Heart left ventricle (tissue), 16 donors: ENCODE measurements around the gene ZCCHC7. TPM values are rescaled to one million over a fixed set of nuclear protein-coding genes. Genes with fewer than 3 reads are reported as not detected.

Experiments
- ATAC-seq, 4 donors: fragments of 200-7000 bp; cut with Tn5 transposase; one replicate each; pipeline ENCODE4 v1.9.1; 2020 to 2022; ENCODE audit warnings: moderate library complexity in 4 of 4, mild to moderate bottlenecking in 3 of 4, moderate number of reproducible peaks in 1 of 4
- DNase-seq, 5 donors: peaks; one replicate each; pipeline ENCODE4 v3.0.0-alpha.2; 2020
- H3K27ac ChIP-seq, 12 donors: fragments of 200-600 bp; sonication (generic) in 4 of 12; one replicate each; pipeline versions ENCODE4 v1.5.0 to v1.8.0; 2016 to 2022; ENCODE audit warnings: mild to moderate bottlenecking in 2 of 12
- H3K27me3 ChIP-seq, 9 donors: fragments of 200-600 bp; sonication (generic) in 2 of 9; one replicate each; pipeline versions ENCODE4 v1.5.1 to v1.8.0; 2016 to 2022; ENCODE audit warnings: mild to moderate bottlenecking in 3 of 9
- H3K36me3 ChIP-seq, 9 donors: fragments of 200-600 bp; sonication (generic) in 2 of 9; one replicate each; pipeline versions ENCODE4 v1.5.0 to v1.8.0; 2018 to 2022; ENCODE audit warnings: mild to moderate bottlenecking in 2 of 9
- H3K4me1 ChIP-seq, 12 donors: fragments of 200-600 bp; sonication (generic) in 4 of 12; one replicate each; pipeline versions ENCODE4 v1.5.0 to v1.8.0; 2016 to 2022; ENCODE audit warnings: mild to moderate bottlenecking in 3 of 12
- H3K4me3 ChIP-seq, 12 donors: fragments of 200-600 bp; sonication (generic) in 4 of 12; one replicate each; pipeline versions ENCODE4 v1.5.0 to v1.8.0; 2017 to 2022; ENCODE audit warnings: mild to moderate bottlenecking in 9 of 12, moderate library complexity in 4 of 12
- H3K9me3 ChIP-seq, 12 donors: fragments of 200-600 bp; sonication (generic) in 4 of 12; one replicate each; pipeline versions ENCODE4 v1.5.0 to v1.8.0; 2016 to 2022; ENCODE audit warnings: mild to moderate bottlenecking in 1 of 12
- POLR2A ChIP-seq, 2 donors: fragments of 450-650 bp; IDR thresholded peaks; one replicate each; pipeline ENCODE4 v1.6.1; 2017; ENCODE audit warnings: antibody characterized with exemption in 2 of 2, mild to moderate bottlenecking in 2 of 2, moderate library complexity in 2 of 2
- WGBS, 4 donors: extraction: QIAGEN DNeasy Blood & Tissue Kit in 2 of 4; methylation state at CpG; one replicate each; pipeline versions ENCODE4 v1.1.5 to v1.1.7; 2013 to 2018; 5-methylcytosine and 5-hydroxymethylcytosine counted together
- intact Hi-C, 10 donors: fragments of 100-400 bp; cut with DNase I; formaldehyde crosslinking; loops; one replicate each; pipeline versions ENCODE4 v1.11.1 to v1.14.2; 2022
- polyA plus RNA-seq, 2 donors: library from polyadenylated mRNA; stranded (reverse); fragments of 200-250 nt; gene quantifications; one replicate each; pipeline ENCODE4 v1.2.3, GENCODE V29; 2013
- total RNA-seq, 9 donors: library from RNA; depleted of rRNA in 2 of 9; stranded (reverse); fragments of >200 nt in 2 of 9; fragmentation: NEBNext Ultra II Directional in 3 of 9; extraction: Animal tissue kit (Norgen Biotek cat#: 25700) in 3 of 9; gene quantifications; one replicate each; pipeline versions ENCODE4 v1.1.0 to v1.2.4, GENCODE V29; 2016 to 2023
- TF ChIP-seq, protein P1 (sequence below), 12 donors: fragments of 200-600 bp; sonication (generic) in 4 of 12; IDR thresholded peaks; one replicate each; pipeline versions ENCODE4 v1.5.0 to v1.8.0; 2018 to 2022; ENCODE audit warnings: antibody characterized with exemption in 12 of 12, mild to moderate bottlenecking in 5 of 12
- donor health status: ischemic (EF 13 %, LVEDD 7.1; RV severe dilation, severe dysfunction).
- donor health status: healthy with polysubstance abuse.
- donor health status: DM: no; HTN: yes; CAD: no.
- donor health status: DM: no; HTN: no; CAD: no.
- donor health status: ischemic (EF 25% LVEDD 6.9; RV normal size, moderate dysfunction).
- donor health status: ischemic (EF 25% LVEDD 5.7; RV mildly dilated, moderate dysfunction).
- donor health status: healthy.
- donor health status: DM: yes; HTN: yes; CAD: no.
- donor health status: ischemic (EF 35%, LVEDD 5.7; RV mildly dilated, moderate dysfunction).
- donor health status: nonischemic (EF 11% LVEDD 7.7; RV severe dilation, severe dysfunction).
- donor health status: DM: yes; HTN: yes; CAD: no.
- donor health status: PGD.
- donor health status: ischemic (EF 29% LVEDD 5.4; RV normal size, mild dysfunction).
- donor health status: nonischemic (EF 23%, LVEDD 6.1; RV moderate dilation, normal function).

The ZCCHC7 gene
- total and polyA plus RNA-seq, 11 donors: 3.5 to 14.8 (median 8.4) TPM

- WGBS, 4 donors: 95 to 97% (median 96%) methylated on average over 1 of the region's 1 CpG
- intact Hi-C loops: no loop called here
- Histone ChIP-seq H3K27me3 (peaks cover 0 to 4% (median 0%) of the 10 kb centered on the region in 9 donors), H3K9me3 (no peaks in the 10 kb centered on the region), H3K4me3 (no peak overlapping the region), H3K4me1 (peaks cover 0 to 6% (median 0%) of the 10 kb centered on the region in 12 donors), H3K27ac (no peak overlapping the region), H3K36me3 (no peaks in the 10 kb centered on the region)
- ATAC-seq: no peak
- no peak for TF ChIP-seq POLR2A (IDR thresholded peaks at IDR 0.05)
- TF ChIP-seq, protein P1, sequence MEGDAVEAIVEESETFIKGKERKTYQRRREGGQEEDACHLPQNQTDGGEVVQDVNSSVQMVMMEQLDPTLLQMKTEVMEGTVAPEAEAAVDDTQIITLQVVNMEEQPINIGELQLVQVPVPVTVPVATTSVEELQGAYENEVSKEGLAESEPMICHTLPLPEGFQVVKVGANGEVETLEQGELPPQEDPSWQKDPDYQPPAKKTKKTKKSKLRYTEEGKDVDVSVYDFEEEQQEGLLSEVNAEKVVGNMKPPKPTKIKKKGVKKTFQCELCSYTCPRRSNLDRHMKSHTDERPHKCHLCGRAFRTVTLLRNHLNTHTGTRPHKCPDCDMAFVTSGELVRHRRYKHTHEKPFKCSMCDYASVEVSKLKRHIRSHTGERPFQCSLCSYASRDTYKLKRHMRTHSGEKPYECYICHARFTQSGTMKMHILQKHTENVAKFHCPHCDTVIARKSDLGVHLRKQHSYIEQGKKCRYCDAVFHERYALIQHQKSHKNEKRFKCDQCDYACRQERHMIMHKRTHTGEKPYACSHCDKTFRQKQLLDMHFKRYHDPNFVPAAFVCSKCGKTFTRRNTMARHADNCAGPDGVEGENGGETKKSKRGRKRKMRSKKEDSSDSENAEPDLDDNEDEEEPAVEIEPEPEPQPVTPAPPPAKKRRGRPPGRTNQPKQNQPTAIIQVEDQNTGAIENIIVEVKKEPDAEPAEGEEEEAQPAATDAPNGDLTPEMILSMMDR (IDR thresholded peaks at IDR 0.05): no peak
- DNase-seq: no peak
These were observed 253.2 kb downstream of the ZCCHC7 start for GRCh38 chr9:37373621-37374020.

GRCh38 chr9:37374892-37375291 is 254.5 kb downstream of the ZCCHC7 start:
- Histone ChIP-seq H3K4me3 (no peak overlapping the region), H3K9me3 (no peaks in the 10 kb centered on the region), H3K27ac (no peak overlapping the region), H3K36me3 (no peaks in the 10 kb centered on the region), H3K27me3 (peaks cover 0 to 4% (median 0%) of the 10 kb centered on the region in 9 donors), H3K4me1 (peaks cover 0 to 6% (median 0%) of the 10 kb centered on the region in 12 donors)
- WGBS, 4 donors: 79 to 93% (median 85%) methylated on average over 4 to 6 of the region's 6 CpGs
- no peak for ATAC-seq
- DNase-seq: no peak
- TF ChIP-seq, protein P1 (IDR thresholded peaks at IDR 0.05): no peak
- no peak for TF ChIP-seq POLR2A (IDR thresholded peaks at IDR 0.05)
- intact Hi-C loops: no loop called here

GRCh38 chr9:37377688-37378612 is 257.6 kb downstream of the ZCCHC7 start:
- Histone ChIP-seq H3K36me3 (no peaks in the 10 kb centered on the region), H3K4me1 (no peaks in the 10 kb centered on the region), H3K27ac (no peak overlapping the region), H3K4me3 (no peak overlapping the region), H3K27me3 (peaks cover 0 to 4% (median 0%) of the 10 kb centered on the region in 9 donors), H3K9me3 (no peaks in the 10 kb centered on the region)
- TF ChIP-seq, protein P1 (IDR thresholded peaks at IDR 0.05): no peak
- TF ChIP-seq POLR2A (IDR thresholded peaks at IDR 0.05): no peak
- no peak for ATAC-seq
- no peak for DNase-seq
- 75 to 82% (median 80%) methylated on average over 13 of the region's 13 CpGs for WGBS, 4 donors
- intact Hi-C loops: no loop called here

DNA sequence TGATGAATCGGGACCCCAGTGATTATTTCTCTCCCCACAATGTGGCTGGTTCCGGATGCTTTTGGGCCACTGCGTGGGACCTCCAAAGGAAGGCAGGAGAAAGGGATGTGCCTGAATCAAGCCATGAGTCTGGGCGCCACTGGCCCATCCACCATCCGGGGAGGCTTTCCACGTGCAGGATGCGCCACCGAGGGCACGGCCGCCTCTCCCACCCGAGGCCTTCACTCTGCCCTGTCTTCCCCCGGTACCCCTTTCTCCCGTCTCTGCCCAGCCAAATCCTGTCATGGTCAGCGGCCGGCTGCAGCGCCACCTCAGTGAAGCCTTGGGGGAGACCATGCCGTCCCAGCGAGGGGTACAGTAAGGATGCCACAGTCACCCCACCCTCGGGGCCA is 258.2 kb downstream of the ZCCHC7 start:
- ATAC-seq: no peak
- H3K9me3 ChIP-seq: no peaks in the 10 kb centered on the region
- TF ChIP-seq, protein P1 (IDR thresholded peaks at IDR 0.05): no peak
- TF ChIP-seq POLR2A (IDR thresholded peaks at IDR 0.05): no peak
- H3K36me3 ChIP-seq: no peaks in the 10 kb centered on the region
- H3K4me1 ChIP-seq: no peaks in the 10 kb centered on the region
- 88 to 90% (median 89%) methylated on average over 19 of the region's 19 CpGs for WGBS, 4 donors
- H3K27me3 ChIP-seq: peaks cover 0 to 4% (median 0%) of the 10 kb centered on the region in 9 donors
- no peak overlapping the region for H3K27ac ChIP-seq
- intact Hi-C loops: no loop called here
- no peak overlapping the region for H3K4me3 ChIP-seq
- no peak for DNase-seq
